ENCODE measurements around the gene BFSP1. TPM values are rescaled to one million over a fixed set of nuclear protein-coding genes. Genes with fewer than 3 reads are reported as not detected.

Gene BFSP1
- total and polyA plus RNA-seq, 2 experiments from 2014 or later: 2.7 to 4.9 TPM

DNA sequence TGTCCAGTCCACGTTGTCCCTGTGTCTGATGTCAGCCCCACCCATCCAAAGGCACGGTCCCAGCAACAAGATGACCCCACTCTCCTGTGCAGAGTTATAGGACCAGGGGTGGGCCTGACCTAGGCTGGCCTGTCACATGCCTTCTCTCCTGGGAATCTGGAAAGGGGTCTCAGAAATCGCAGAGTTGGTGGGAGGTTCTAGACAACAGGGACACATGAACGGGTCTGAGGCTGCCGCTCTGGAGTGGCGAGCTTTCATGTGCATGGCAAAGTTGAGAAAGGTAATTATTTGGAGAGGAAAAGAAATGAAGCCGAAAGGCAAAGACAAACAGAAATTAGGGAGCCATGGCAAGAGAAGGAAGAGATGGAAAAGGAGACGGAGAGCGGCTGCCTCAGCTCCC lies 29.5 kb downstream of the BFSP1 start (continued):
- TF ChIP-seq, protein P1, sequence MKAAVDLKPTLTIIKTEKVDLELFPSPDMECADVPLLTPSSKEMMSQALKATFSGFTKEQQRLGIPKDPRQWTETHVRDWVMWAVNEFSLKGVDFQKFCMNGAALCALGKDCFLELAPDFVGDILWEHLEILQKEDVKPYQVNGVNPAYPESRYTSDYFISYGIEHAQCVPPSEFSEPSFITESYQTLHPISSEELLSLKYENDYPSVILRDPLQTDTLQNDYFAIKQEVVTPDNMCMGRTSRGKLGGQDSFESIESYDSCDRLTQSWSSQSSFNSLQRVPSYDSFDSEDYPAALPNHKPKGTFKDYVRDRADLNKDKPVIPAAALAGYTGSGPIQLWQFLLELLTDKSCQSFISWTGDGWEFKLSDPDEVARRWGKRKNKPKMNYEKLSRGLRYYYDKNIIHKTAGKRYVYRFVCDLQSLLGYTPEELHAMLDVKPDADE (IDR thresholded peaks at IDR 0.05): no peak
- TF ChIP-seq EZH2phosphoT487 (IDR thresholded peaks at IDR 0.05; ENCODE audit: unreplicated experiment) (no peak), ZNF114 (CRISPR knock-in tag; IDR thresholded peaks at IDR 0.05) (no peak), STAT1 (IDR thresholded peaks at IDR 0.05; ENCODE audit: unreplicated experiment) (no peak)
- TF ChIP-seq, protein P2, sequence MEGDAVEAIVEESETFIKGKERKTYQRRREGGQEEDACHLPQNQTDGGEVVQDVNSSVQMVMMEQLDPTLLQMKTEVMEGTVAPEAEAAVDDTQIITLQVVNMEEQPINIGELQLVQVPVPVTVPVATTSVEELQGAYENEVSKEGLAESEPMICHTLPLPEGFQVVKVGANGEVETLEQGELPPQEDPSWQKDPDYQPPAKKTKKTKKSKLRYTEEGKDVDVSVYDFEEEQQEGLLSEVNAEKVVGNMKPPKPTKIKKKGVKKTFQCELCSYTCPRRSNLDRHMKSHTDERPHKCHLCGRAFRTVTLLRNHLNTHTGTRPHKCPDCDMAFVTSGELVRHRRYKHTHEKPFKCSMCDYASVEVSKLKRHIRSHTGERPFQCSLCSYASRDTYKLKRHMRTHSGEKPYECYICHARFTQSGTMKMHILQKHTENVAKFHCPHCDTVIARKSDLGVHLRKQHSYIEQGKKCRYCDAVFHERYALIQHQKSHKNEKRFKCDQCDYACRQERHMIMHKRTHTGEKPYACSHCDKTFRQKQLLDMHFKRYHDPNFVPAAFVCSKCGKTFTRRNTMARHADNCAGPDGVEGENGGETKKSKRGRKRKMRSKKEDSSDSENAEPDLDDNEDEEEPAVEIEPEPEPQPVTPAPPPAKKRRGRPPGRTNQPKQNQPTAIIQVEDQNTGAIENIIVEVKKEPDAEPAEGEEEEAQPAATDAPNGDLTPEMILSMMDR (conservative IDR thresholded peaks at IDR 0.05; ENCODE audit: low read depth in 2 of 2): no peak

DNA sequence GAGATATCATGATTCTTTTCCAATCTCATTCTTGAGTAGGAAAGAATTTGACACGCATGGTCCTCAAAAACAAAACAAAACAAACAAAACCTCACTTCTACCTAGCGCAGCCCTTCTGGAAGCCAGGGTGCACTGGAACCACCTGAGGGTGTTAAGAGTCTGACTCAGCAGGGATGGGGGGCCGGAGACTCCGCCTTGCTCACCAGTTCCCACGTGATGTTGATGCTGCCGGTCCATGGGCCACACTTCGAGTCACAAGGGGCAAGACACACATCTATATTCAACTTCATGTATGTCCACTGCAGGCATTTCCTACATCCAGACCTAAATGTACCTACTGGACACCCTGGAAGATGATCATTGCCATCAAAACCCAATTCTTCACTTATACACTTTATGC lies 30.4 kb downstream of the BFSP1 start:
- no peak overlapping the region for H3K4me3 ChIP-seq
- no peak overlapping the region for H3K27ac ChIP-seq (ENCODE audit: low read depth)
- H3K36me3 ChIP-seq (ENCODE audit: insufficient read depth): no peaks in the 10 kb centered on the region
- no peaks in the 10 kb centered on the region for H3K9me3 Mint-ChIP-seq
- H3K27me3 Mint-ChIP-seq (ENCODE audit: insufficient read depth, low read depth, poor library complexity): peaks cover 16% of the 10 kb centered on the region
- no peaks in the 10 kb centered on the region for H3K9me2 ChIP-seq (ENCODE audit: insufficient read depth)
- no peak for ATAC-seq
- DNase-seq (ENCODE audit: low spot score): no peak
- no peak overlapping the region for H3K27ac Mint-ChIP-seq
- H3K4me1 Mint-ChIP-seq: peaks cover 17% of the 10 kb centered on the region
- no peaks in the 10 kb centered on the region for H3K79me2 ChIP-seq (replicated peaks; ENCODE audit: insufficient read depth)
- no peaks in the 10 kb centered on the region for H3K36me3 Mint-ChIP-seq (ENCODE audit: low read depth)
- H3K4me1 ChIP-seq (ENCODE audit: insufficient read depth): no peaks in the 10 kb centered on the region
- no peak overlapping the region for H2AFZ ChIP-seq
- no peaks in the 10 kb centered on the region for H3F3A ChIP-seq (replicated peaks; ENCODE audit: low read depth)
- H3K4me3 Mint-ChIP-seq: no peak overlapping the region
- H3K4me2 ChIP-seq: no peak overlapping the region
- no peaks in the 10 kb centered on the region for H4K20me1 ChIP-seq (replicated peaks; ENCODE audit: insufficient read depth)
- H3K27me3 ChIP-seq (ENCODE audit: insufficient read depth): 0 out of 2 replicates have a peak, but pooled peaks cover 3% of the 10 kb centered on the region
- TF ChIP-seq EZH2phosphoT487 (IDR thresholded peaks at IDR 0.05; ENCODE audit: unreplicated experiment): no peak
- TF ChIP-seq, protein P3, sequence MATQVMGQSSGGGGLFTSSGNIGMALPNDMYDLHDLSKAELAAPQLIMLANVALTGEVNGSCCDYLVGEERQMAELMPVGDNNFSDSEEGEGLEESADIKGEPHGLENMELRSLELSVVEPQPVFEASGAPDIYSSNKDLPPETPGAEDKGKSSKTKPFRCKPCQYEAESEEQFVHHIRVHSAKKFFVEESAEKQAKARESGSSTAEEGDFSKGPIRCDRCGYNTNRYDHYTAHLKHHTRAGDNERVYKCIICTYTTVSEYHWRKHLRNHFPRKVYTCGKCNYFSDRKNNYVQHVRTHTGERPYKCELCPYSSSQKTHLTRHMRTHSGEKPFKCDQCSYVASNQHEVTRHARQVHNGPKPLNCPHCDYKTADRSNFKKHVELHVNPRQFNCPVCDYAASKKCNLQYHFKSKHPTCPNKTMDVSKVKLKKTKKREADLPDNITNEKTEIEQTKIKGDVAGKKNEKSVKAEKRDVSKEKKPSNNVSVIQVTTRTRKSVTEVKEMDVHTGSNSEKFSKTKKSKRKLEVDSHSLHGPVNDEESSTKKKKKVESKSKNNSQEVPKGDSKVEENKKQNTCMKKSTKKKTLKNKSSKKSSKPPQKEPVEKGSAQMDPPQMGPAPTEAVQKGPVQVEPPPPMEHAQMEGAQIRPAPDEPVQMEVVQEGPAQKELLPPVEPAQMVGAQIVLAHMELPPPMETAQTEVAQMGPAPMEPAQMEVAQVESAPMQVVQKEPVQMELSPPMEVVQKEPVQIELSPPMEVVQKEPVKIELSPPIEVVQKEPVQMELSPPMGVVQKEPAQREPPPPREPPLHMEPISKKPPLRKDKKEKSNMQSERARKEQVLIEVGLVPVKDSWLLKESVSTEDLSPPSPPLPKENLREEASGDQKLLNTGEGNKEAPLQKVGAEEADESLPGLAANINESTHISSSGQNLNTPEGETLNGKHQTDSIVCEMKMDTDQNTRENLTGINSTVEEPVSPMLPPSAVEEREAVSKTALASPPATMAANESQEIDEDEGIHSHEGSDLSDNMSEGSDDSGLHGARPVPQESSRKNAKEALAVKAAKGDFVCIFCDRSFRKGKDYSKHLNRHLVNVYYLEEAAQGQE (IDR thresholded peaks at IDR 0.05; ENCODE audit: unreplicated experiment): no peak
- TF ChIP-seq ZNF114 (CRISPR knock-in tag; IDR thresholded peaks at IDR 0.05): no peak
- no peak for TF ChIP-seq ZNF331 (CRISPR knock-in tag; IDR thresholded peaks at IDR 0.05; ENCODE audit: low read depth)
- TF ChIP-seq, protein P4, sequence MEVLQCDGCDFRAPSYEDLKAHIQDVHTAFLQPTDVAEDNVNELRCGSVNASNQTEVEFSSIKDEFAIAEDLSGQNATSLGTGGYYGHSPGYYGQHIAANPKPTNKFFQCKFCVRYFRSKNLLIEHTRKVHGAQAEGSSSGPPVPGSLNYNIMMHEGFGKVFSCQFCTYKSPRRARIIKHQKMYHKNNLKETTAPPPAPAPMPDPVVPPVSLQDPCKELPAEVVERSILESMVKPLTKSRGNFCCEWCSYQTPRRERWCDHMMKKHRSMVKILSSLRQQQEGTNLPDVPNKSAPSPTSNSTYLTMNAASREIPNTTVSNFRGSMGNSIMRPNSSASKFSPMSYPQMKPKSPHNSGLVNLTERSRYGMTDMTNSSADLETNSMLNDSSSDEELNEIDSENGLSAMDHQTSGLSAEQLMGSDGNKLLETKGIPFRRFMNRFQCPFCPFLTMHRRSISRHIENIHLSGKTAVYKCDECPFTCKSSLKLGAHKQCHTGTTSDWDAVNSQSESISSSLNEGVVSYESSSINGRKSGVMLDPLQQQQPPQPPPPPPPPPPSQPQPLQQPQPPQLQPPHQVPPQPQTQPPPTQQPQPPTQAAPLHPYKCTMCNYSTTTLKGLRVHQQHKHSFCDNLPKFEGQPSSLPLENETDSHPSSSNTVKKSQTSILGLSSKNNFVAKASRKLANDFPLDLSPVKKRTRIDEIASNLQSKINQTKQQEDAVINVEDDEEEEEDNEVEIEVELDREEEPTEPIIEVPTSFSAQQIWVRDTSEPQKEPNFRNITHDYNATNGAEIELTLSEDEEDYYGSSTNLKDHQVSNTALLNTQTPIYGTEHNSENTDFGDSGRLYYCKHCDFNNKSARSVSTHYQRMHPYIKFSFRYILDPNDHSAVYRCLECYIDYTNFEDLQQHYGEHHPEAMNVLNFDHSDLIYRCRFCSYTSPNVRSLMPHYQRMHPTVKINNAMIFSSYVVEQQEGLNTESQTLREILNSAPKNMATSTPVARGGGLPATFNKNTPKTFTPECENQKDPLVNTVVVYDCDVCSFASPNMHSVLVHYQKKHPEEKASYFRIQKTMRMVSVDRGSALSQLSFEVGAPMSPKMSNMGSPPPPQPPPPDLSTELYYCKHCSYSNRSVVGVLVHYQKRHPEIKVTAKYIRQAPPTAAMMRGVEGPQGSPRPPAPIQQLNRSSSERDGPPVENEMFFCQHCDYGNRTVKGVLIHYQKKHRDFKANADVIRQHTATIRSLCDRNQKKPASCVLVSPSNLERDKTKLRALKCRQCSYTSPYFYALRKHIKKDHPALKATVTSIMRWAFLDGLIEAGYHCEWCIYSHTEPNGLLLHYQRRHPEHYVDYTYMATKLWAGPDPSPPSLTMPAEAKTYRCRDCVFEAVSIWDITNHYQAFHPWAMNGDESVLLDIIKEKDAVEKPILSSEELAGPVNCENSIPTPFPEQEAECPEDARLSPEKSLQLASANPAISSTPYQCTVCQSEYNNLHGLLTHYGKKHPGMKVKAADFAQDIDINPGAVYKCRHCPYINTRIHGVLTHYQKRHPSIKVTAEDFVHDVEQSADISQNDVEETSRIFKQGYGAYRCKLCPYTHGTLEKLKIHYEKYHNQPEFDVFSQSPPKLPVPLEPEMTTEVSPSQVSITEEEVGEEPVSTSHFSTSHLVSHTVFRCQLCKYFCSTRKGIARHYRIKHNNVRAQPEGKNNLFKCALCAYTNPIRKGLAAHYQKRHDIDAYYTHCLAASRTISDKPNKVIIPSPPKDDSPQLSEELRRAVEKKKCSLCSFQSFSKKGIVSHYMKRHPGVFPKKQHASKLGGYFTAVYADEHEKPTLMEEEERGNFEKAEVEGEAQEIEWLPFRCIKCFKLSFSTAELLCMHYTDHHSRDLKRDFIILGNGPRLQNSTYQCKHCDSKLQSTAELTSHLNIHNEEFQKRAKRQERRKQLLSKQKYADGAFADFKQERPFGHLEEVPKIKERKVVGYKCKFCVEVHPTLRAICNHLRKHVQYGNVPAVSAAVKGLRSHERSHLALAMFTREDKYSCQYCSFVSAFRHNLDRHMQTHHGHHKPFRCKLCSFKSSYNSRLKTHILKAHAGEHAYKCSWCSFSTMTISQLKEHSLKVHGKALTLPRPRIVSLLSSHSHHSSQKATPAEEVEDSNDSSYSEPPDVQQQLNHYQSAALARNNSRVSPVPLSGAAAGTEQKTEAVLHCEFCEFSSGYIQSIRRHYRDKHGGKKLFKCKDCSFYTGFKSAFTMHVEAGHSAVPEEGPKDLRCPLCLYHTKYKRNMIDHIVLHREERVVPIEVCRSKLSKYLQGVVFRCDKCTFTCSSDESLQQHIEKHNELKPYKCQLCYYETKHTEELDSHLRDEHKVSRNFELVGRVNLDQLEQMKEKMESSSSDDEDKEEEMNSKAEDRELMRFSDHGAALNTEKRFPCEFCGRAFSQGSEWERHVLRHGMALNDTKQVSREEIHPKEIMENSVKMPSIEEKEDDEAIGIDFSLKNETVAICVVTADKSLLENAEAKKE (CRISPR knock-in tag; IDR thresholded peaks at IDR 0.05): no peak
- TF ChIP-seq CREB1 (CRISPR knock-in tag; IDR thresholded peaks at IDR 0.05; ENCODE audit: low read depth): no peak
- no peak for TF ChIP-seq JUNB (IDR thresholded peaks at IDR 0.05; ENCODE audit: unreplicated experiment)
- TF ChIP-seq POLR2AphosphoS5 (IDR thresholded peaks at IDR 0.05; ENCODE audit: low read depth): no peak
